K562 (cell line): ENCODE measurements around the gene GIPC3. TPM values are rescaled to one million over a fixed set of nuclear protein-coding genes. Genes with fewer than 3 reads are reported as not detected.

Experiments used
- ARHGAP35 ChIP-seq: fragments of 450-650 bp; IDR thresholded peaks from 2 replicates; pipeline ENCODE4 v1.6.1; 2018; ENCODE audit not compliant: partially characterized antibody
- DACH1 ChIP-seq: fragments of 450-650 bp; IDR thresholded peaks from 2 replicates; pipeline ENCODE4 v1.6.1; 2018; ENCODE audit not compliant: partially characterized antibody
- DPF2 ChIP-seq: fragments of 450-650 bp; IDR thresholded peaks from 2 replicates; pipeline ENCODE4 v1.6.1; 2016
- FIP1L1 ChIP-seq: fragments of 200-400 bp; formaldehyde crosslinking; IDR thresholded peaks from 2 replicates; pipeline ENCODE4 v1.6.1; 2018; ENCODE audit warnings: mild to moderate bottlenecking, low read depth, low read length; ENCODE audit not compliant: poor library complexity, severe bottlenecking
- FOXK2 ChIP-seq, 2 experiments: fragments of 450-650 bp; IDR thresholded peaks in 1 of 2; conservative IDR thresholded peaks in 1 of 2; 2 replicates each; pipeline ENCODE4 v1.6.1; 2016; ENCODE audit warnings: low read depth in 2 of 2, mild to moderate bottlenecking in 1 of 2
- HDAC1 ChIP-seq, 2 experiments: fragments of 450-650 bp; IDR thresholded peaks; 2 replicates each; pipeline ENCODE4 v1.6.1; 2016 to 2017; ENCODE audit warnings: inconsistent platforms in 1 of 2, mild to moderate bottlenecking in 1 of 2, moderate library complexity in 1 of 2
- HIVEP1 ChIP-seq: fragments of 250-450 bp; sonication (Bioruptor Pico); IDR thresholded peaks from 2 replicates; pipeline ENCODE4 v1.4.0; 2020; ENCODE audit warnings: mild to moderate bottlenecking
- KAT7 ChIP-seq: sonication (generic); formaldehyde crosslinking; IDR thresholded peaks from 2 replicates; pipeline ENCODE4 v1.8.0; 2022; ENCODE audit warnings: missing genetic modification reagents, mild to moderate bottlenecking, borderline replicate concordance
- KDM4B ChIP-seq, 2 experiments: fragments of 450-650 bp in 1 of 2; sonication (generic) in 1 of 2; IDR thresholded peaks; 2 replicates each; pipeline ENCODE4 v1.6.1; 2016 to 2017; ENCODE audit warnings: borderline replicate concordance in 2 of 2, antibody characterized with exemption in 1 of 2, low read depth in 1 of 2, mild to moderate bottlenecking in 1 of 2
- NFIC ChIP-seq: fragments of 450-650 bp; IDR thresholded peaks from 2 replicates; pipeline ENCODE4 v1.6.1; 2017; ENCODE audit warnings: mild to moderate bottlenecking, inconsistent platforms
- NR2C1 ChIP-seq, 2 experiments: fragments of 450-650 bp; IDR thresholded peaks; 2 replicates each; pipeline ENCODE4 v1.6.1; 2017; ENCODE audit warnings: mild to moderate bottlenecking in 2 of 2, antibody characterized with exemption in 1 of 2, inconsistent platforms in 1 of 2, missing compliant biosample characterization in 1 of 2, missing genetic modification characterization in 1 of 2
- RFX7 ChIP-seq: fragments of 250-450 bp; sonication (Bioruptor Pico); IDR thresholded peaks from 2 replicates; pipeline ENCODE4 v1.5.1; 2021; ENCODE audit warnings: mild to moderate bottlenecking
- ZBTB26 ChIP-seq: fragments of 450-650 bp; formaldehyde crosslinking; IDR thresholded peaks from 2 replicates; pipeline ENCODE4 v1.4.0; 2022; ENCODE audit warnings: missing genetic modification characterization
- ZBTB43 ChIP-seq: sonication (generic); formaldehyde crosslinking; IDR thresholded peaks from 2 replicates; pipeline ENCODE4 v1.8.0; 2023; ENCODE audit warnings: mild to moderate bottlenecking, missing genetic modification reagents
- ZNF408 ChIP-seq: fragments of 250-450 bp; sonication (Bioruptor Pico); IDR thresholded peaks from 2 replicates; pipeline ENCODE4 v1.4.0; 2020; ENCODE audit warnings: low read depth, mild to moderate bottlenecking, moderate library complexity
- ZNF436 ChIP-seq: fragments of 250-450, 450-650 bp; sonication (Bioruptor Pico); formaldehyde crosslinking; IDR thresholded peaks from 2 replicates; pipeline ENCODE4 v1.7.0; 2020; ENCODE audit warnings: mild to moderate bottlenecking
- ZNF77 ChIP-seq: fragments of 250-450 bp; sonication (Bioruptor Pico); IDR thresholded peaks from 2 replicates; pipeline ENCODE4 v1.5.0; 2020
- polyA plus RNA-seq, 8 experiments: library from polyadenylated mRNA; depleted of rRNA in 4 of 8; stranded (reverse) in 5 of 8; unstranded in 3 of 8; fragments of >200 nt; fragmentation: Nextera tagmentation in 2 of 8; fragmentation: Illumina TruSeq in 1 of 8; extraction: Ambion mirVana in 2 of 8; extraction: Trizol in 1 of 8; gene quantifications; 2 replicates each; pipeline versions ENCODE4 v1.2.1 to v1.2.3, GENCODE V29; 2011 to 2014; ENCODE audit warnings: inconsistent platforms in 1 of 8, missing spikeins in 1 of 8
- total RNA-seq, 7 experiments: library from RNA; depleted of rRNA in 6 of 7; stranded (reverse); fragments of >200 nt in 6 of 7; fragmentation: Illumina TruSeq in 2 of 7; extraction: Trizol in 2 of 7; gene quantifications; 2 replicates each; pipeline versions ENCODE4 v1.2.1 to v1.2.3, GENCODE V29; 2011 to 2021; ENCODE audit warnings: low replicate concordance in 1 of 7
- TF ChIP-seq, protein P1 (sequence below): fragments of 250-450 bp; sonication (Bioruptor Pico); IDR thresholded peaks from 2 replicates; pipeline ENCODE4 v1.5.0; 2020; ENCODE audit warnings: mild to moderate bottlenecking, borderline replicate concordance
- TF ChIP-seq, protein P2 (sequence below), 3 experiments: fragments of 200-800 bp in 1 of 3; sonication (Bioruptor generic) in 1 of 3; sonication (generic) in 1 of 3; formaldehyde crosslinking in 1 of 3; IDR thresholded peaks; 2 replicates each; pipeline versions ENCODE4 v1.6.1 to v1.8.0; 2016 to 2022; ENCODE audit warnings: mild to moderate bottlenecking in 2 of 3, missing compliant biosample characterization in 2 of 3, missing genetic modification characterization in 2 of 3, missing genetic modification reagents in 1 of 3

The GIPC3 gene
- total and polyA plus RNA-seq, 9 of the 15 experiments (the other 6 are each of a cell fraction or from before 2014, with no cell fraction given), result 0.03 to 3.6 (median 1.5) TPM; not detected in 1

DNA sequence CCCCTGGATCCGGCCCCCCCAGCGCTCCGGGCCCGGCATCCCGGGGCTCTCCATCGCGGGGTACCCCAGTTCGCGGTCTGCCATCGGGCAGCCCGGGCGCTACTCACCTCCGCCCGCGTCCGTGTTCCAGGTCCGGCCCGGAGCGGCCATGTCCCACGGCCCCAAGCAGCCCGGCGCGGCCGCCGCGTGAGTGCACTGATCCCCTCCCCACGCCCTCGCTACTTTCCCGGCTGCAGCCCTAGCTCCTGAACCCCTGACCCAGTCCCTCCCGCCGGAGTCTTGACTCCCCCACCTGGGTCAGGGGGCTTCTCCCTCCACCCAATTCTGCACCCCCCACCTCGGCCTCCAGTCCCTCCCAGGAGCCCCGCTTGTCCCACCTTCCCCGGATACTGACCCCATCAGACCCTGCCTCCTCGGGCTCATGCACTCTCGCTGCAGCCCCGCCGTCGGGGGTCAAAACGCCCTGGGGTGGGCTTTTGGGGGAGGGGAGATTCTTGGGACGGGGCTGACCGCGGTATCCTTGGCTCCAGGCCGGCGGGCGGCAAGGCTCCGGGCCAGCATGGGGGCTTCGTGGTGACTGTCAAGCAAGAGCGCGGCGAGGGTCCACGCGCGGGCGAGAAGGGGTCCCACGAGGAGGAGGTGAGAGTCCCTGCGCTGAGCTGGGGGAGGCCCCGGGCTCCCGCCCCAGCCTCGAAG, 12.0 kb upstream of the GIPC3 start (continued):
- TF ChIP-seq ARHGAP35 (peak; percentile 29), HIVEP1 (no peak), NFIC (0 out of 2 replicates have a peak, but pooled peaks have one; percentile 28), ZBTB26 (CRISPR knock-in tag) (0 out of 2 replicates have a peak, but pooled peaks have one; percentile 29), ZNF408 (CRISPR knock-in tag) (no peak), FIP1L1 (peak; percentile 47), KAT7 (CRISPR knock-in tag) (no peak), ZBTB43 (CRISPR knock-in tag) (no peak), FOXK2 (conservative IDR thresholded peaks at IDR 0.05 in 1 of 2, IDR thresholded peaks at IDR 0.05 in 1 of 2; ENCODE audit: low read depth in 2 of 2) (no peak), KDM4B (IDR thresholded peaks at IDR 0.05; ENCODE audit: borderline replicate concordance in 2 of 2, low read depth in 1 of 2) (no peak), DPF2 (peak; percentile 9; the same call in 1 of the 2 replicates), ZNF77 (CRISPR knock-in tag) (no peak), DACH1 (no peak), HDAC1 (IDR thresholded peaks at IDR 0.05) (0 out of 4 replicates have a peak, but pooled peaks of 1 of the 2 experiments have one; percentile 67), NR2C1 (IDR thresholded peaks at IDR 0.05) (no peak), NR2C1 (tag; IDR thresholded peaks at IDR 0.05) (no peak), ZNF436 (CRISPR knock-in tag) (no peak), RFX7 (CRISPR knock-in tag) (no peak)
- TF ChIP-seq, protein P1, sequence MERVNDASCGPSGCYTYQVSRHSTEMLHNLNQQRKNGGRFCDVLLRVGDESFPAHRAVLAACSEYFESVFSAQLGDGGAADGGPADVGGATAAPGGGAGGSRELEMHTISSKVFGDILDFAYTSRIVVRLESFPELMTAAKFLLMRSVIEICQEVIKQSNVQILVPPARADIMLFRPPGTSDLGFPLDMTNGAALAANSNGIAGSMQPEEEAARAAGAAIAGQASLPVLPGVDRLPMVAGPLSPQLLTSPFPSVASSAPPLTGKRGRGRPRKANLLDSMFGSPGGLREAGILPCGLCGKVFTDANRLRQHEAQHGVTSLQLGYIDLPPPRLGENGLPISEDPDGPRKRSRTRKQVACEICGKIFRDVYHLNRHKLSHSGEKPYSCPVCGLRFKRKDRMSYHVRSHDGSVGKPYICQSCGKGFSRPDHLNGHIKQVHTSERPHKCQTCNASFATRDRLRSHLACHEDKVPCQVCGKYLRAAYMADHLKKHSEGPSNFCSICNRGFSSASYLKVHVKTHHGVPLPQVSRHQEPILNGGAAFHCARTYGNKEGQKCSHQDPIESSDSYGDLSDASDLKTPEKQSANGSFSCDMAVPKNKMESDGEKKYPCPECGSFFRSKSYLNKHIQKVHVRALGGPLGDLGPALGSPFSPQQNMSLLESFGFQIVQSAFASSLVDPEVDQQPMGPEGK, result no peak
- TF ChIP-seq, protein P2, sequence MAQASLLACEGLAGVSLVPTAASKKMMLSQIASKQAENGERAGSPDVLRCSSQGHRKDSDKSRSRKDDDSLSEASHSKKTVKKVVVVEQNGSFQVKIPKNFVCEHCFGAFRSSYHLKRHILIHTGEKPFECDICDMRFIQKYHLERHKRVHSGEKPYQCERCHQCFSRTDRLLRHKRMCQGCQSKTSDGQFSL (CRISPR knock-in tag; IDR thresholded peaks at IDR 0.05), result peak; percentile 82
- TF ChIP-seq, protein P2 (tag; IDR thresholded peaks at IDR 0.05), result peak in 1 of 2 experiments; percentile 86; a peak in 2 of 4 replicates
